ENCODE measurements around the gene HIC1. TPM values are rescaled to one million over a fixed set of nuclear protein-coding genes. Genes with fewer than 3 reads are reported as not detected.
A peak's percentile ranks its signal among the peaks of the same experiment; 100 is the strongest.

The HIC1 gene
- total and polyA plus RNA-seq, 9 of the 15 experiments (the other 6 are each of a cell fraction or from before 2014, with no cell fraction given): 0.01 to 2.5 (median 0.18) TPM

DNA sequence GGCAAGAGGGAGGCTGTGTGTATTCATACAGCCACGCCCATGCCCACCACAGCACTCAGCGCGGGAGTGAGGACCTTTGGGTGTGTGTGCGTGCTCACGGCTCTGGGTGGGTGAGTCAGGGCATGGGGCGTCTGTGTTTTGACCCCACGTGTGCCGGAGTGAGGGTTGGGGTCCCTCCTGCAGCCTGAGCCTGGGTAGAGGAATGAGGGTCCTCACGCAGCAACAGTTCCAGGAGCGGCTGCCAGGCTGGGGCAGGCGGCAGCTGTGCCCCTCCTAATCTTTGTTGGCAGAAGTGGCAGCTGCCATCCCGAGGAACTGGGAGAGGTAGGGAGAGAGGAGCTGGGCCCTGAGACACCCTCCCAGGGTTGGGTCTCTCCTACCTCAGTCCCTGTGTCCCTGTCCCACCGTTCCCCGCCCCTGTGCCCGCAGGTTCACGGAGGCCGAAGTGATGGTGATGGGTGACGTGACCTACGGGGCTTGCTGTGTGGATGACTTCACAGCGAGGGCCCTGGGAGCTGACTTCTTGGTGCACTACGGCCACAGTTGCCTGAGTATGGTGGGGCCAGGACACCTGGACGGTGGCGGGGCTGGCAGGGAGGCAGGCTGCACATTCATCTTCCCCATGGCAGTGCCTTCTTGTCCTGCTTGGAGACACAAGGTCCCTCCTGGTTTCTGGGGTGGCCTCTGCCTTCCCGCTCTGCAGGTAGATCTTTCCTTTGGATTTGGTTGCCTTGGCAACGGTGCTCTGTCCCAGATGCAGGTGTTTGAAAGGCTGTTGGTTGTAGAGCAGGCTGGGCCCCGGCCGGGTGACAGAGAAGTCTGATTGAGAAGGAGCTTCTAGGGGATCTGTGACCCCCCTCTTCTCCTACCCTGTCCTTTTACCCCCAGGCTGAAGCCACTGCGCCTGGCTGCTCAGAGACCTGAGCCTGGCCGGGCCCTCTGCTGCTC is 19.1 kb upstream of the HIC1 start:
- no TSS peak for BruUV-seq (replicated peaks)
- no peaks in the 10 kb centered on the region for H3K27me3 ChIP-seq (ENCODE audit: control insufficient read depth in 2 of 2, insufficient read depth in 2 of 2, low read length in 2 of 2)
- H3K27ac ChIP-seq (ENCODE audit: extremely low read depth, low read depth, low read length): no peak overlapping the region
- peaks cover 8% of the 10 kb centered on the region; the same call in 2 of the 3 replicates for H3K79me2 ChIP-seq (ENCODE audit: control insufficient read depth, insufficient read depth, low read length)
- peaks cover 30% of the 10 kb centered on the region; the same call in 2 of the 3 replicates for H3K36me3 ChIP-seq (ENCODE audit: control insufficient read depth, insufficient read depth, low read length)
- TF ChIP-seq RFX1 (IDR thresholded peaks at IDR 0.05) (peak; percentile 52; the same call in 1 of the 2 replicates), U2AF1 (optimal IDR thresholded peaks at IDR 0.05; ENCODE audit: low read depth, low read length) (no peak), RBFOX2 (IDR thresholded peaks at IDR 0.05; ENCODE audit: low read depth, low read length) (peak; percentile 15; the same call in 1 of the 2 replicates), ZNF668 (CRISPR knock-in tag; IDR thresholded peaks at IDR 0.05) (no peak)
- TF ChIP-seq, protein P1, sequence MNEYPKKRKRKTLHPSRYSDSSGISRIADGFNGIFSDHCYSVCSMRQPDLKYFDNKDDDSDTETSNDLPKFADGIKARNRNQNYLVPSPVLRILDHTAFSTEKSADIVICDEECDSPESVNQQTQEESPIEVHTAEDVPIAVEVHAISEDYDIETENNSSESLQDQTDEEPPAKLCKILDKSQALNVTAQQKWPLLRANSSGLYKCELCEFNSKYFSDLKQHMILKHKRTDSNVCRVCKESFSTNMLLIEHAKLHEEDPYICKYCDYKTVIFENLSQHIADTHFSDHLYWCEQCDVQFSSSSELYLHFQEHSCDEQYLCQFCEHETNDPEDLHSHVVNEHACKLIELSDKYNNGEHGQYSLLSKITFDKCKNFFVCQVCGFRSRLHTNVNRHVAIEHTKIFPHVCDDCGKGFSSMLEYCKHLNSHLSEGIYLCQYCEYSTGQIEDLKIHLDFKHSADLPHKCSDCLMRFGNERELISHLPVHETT (CRISPR knock-in tag; conservative IDR thresholded peaks at IDR 0.05 in 1 of 2, IDR thresholded peaks at IDR 0.05 in 1 of 2): no peak
- H3K9me3 ChIP-seq (replicated peaks; ENCODE audit: control insufficient read depth, insufficient read depth, low read depth, low read length): no peaks in the 10 kb centered on the region
- no peak for ATAC-seq
- no peak overlapping the region for H3K4me2 ChIP-seq (ENCODE audit: insufficient read depth, low read length)
- ChIA-PET POLR2A (interaction anchor here (0.5 to 0.6 kb wide), 3 partner anchors 36 to 144 kb away, joined by 3 to 4 read pairs (median 4); no protein-coding TSS in a partner anchor), CTCF (ENCODE audit: low intra/inter-chr PET ratio) (no interaction called here)
- no peak for FAIRE-seq
- no peak overlapping the region for H3K9ac ChIP-seq (ENCODE audit: insufficient read depth in 1 of 2, low read depth in 2 of 2, low read length in 2 of 2)
- intact Hi-C loops (cut with micrococcal nuclease): no loop called here
- H4K20me1 ChIP-seq (replicated peaks; ENCODE audit: control insufficient read depth, insufficient read depth, low read length): no peaks in the 10 kb centered on the region
- no peaks in the 10 kb centered on the region for H3K9me1 ChIP-seq (ENCODE audit: control insufficient read depth, insufficient read depth, low read length)
- 86% methylated on average over 11 of the region's 29 CpGs for WGBS (ENCODE audit: insufficient coverage, low coverage, missing lambda C conversion rate)
- no peak overlapping the region for H2AFZ ChIP-seq (ENCODE audit: low read depth, low read length)
- peaks cover 2 to 5% of the 10 kb centered on the region in 2 experiments; a peak in 3 of 5 replicates for H3K4me1 ChIP-seq (replicated peaks in 1 of 2; ENCODE audit: control insufficient read depth in 2 of 2, insufficient read depth in 2 of 2, low read length in 2 of 2)
- in situ Hi-C loops (cut with MboI): loop anchor here (10.0 kb wide), 1 partner anchor 321 kb away; the partner anchor contains the start of gene TLCD2
- H3K4me3 ChIP-seq: no peak overlapping the region
- no peak for DNase-seq (ENCODE audit: extremely low read depth in 1 of 4, low spot score in 3 of 4)

Data from K562 (cell line).